Loucy (cell line): ENCODE results near the gene MYRIP.

Experiments
- CTCF ChIP-seq: fragments of 200-600 bp; sonication (generic); conservative IDR thresholded peaks from 2 replicates; pipeline ENCODE4 v1.5.1; 2014; ENCODE audit warnings: mild to moderate bottlenecking, antibody characterized with exemption, low read length
- EZH2phosphoT487 ChIP-seq: fragments of 200-600 bp; IDR thresholded peaks from 2 replicates; pipeline ENCODE4 v1.6.1; 2018; ENCODE audit warnings: antibody characterized with exemption, mild to moderate bottlenecking, moderate library complexity, borderline replicate concordance

DNA sequence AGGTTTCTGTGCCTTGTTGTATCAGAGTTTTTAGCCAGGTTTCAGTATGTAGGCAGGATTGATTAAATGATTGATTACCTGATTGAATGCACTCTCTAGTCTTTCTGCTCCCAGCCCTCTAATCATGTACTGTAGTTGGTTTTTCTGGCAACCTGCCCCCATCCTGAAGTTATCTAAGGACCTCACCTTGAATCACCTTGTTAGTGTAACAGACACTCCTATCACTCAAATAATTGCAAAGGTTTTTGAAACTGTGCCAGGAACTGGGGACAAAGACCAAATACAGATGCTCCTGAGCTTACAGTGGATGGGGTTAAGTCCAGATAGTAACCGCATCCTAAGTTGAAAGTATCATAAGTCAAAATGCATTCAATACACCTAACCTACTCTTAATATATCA, 358.5 kb downstream of the MYRIP start:
- no peak for TF ChIP-seq CTCF
- TF ChIP-seq EZH2phosphoT487 = no peak
